Ectodermal cell (in vitro differentiated cells): ENCODE measurements around the gene DIP2C.
"Not testable (repeated sequence)": the region's sequence is repeated elsewhere in the genome, so short reads cannot be mapped to it uniquely, and the experiment has no call there.

ENCODE experiments used
- H3K27ac ChIP-seq: 2 replicates; pipeline ENCODE4 v1.7.0; 2013; ENCODE audit warnings: mild to moderate bottlenecking, low read depth, low read length; ENCODE audit not compliant: insufficient read depth, poor library complexity, severe bottlenecking
- H3K27me3 ChIP-seq: 2 replicates; pipeline ENCODE4 v1.7.0; 2013; ENCODE audit warnings: mild to moderate bottlenecking, low read length; ENCODE audit not compliant: insufficient read depth, control insufficient read depth, poor library complexity, severe bottlenecking
- H3K36me3 ChIP-seq: one replicate; pipeline ENCODE4 v1.7.0; 2013; ENCODE audit warnings: low read length; ENCODE audit not compliant: control insufficient read depth, insufficient read depth
- H3K4me1 ChIP-seq: one replicate; pipeline ENCODE4 v1.7.0; 2013; ENCODE audit warnings: low read length; ENCODE audit not compliant: control insufficient read depth, insufficient read depth
- H3K4me3 ChIP-seq: 2 replicates; pipeline ENCODE4 v1.7.0; 2013; ENCODE audit warnings: low read depth, low read length, control low read depth; ENCODE audit not compliant: insufficient read depth
- H3K9me3 ChIP-seq: 2 replicates; pipeline ENCODE4 v1.7.0; 2013; ENCODE audit warnings: mild to moderate bottlenecking, low read length, moderate library complexity; ENCODE audit not compliant: control insufficient read depth
- WGBS, 2 experiments: methylation state at CpG; one replicate each; pipeline ENCODE4 v1.1.7; 2013; ENCODE audit warnings: missing lambda C conversion rate in 2 of 2; 5-methylcytosine and 5-hydroxymethylcytosine counted together

The DIP2C gene

GRCh38 chr10:635088-635861 lies 54.2 kb downstream of the DIP2C start:
- H3K27me3 ChIP-seq = no peaks in the 10 kb centered on the region
- no peaks in the 10 kb centered on the region for H3K36me3 ChIP-seq
- no peak overlapping the region for H3K4me3 ChIP-seq
- WGBS, 2 experiments = 89 to 90% methylated on average over 25 of the region's 25 CpGs
- no peak overlapping the region for H3K27ac ChIP-seq
- H3K4me1 ChIP-seq = peaks cover 5% of the 10 kb centered on the region
- no peaks in the 10 kb centered on the region for H3K9me3 ChIP-seq

- no peak overlapping the region for H3K4me3 ChIP-seq
- no peaks in the 10 kb centered on the region for H3K36me3 ChIP-seq
- no peak overlapping the region for H3K27ac ChIP-seq
- H3K4me1 ChIP-seq = peaks cover 5% of the 10 kb centered on the region
- no peaks in the 10 kb centered on the region for H3K27me3 ChIP-seq
- WGBS, 2 experiments = 84% methylated on average over 7 of the region's 7 CpGs
- no peaks in the 10 kb centered on the region for H3K9me3 ChIP-seq
Observed at GRCh38 chr10:634256-634655, 55.2 kb downstream of the DIP2C start.

- 94 to 96% methylated on average over 38 to 39 of the region's 39 CpGs for WGBS, 2 experiments
- H3K27ac ChIP-seq = no peak overlapping the region
Observed at GRCh38 chr10:633279-634245, 55.9 kb downstream of the DIP2C start.

GRCh38 chr10:632807-633177 lies 56.7 kb downstream of the DIP2C start:
- 92 to 93% methylated on average over 19 to 21 of the region's 21 CpGs for WGBS, 2 experiments
- not testable (repeated sequence) for H3K9me3 ChIP-seq, H3K27ac ChIP-seq, H3K4me3 ChIP-seq, H3K4me1 ChIP-seq, H3K36me3 ChIP-seq, H3K27me3 ChIP-seq

More at GRCh38 chr10:633279-634245, 55.9 kb downstream of the DIP2C start:
- Histone ChIP-seq H3K27me3 (no peaks in the 10 kb centered on the region), H3K4me1 (peaks cover 5% of the 10 kb centered on the region), H3K4me3 (no peak overlapping the region), H3K9me3 (no peaks in the 10 kb centered on the region), H3K36me3 (no peaks in the 10 kb centered on the region)

GRCh38 chr10:632155-632806 lies 57.2 kb downstream of the DIP2C start:
- 92 to 95% methylated on average over 31 to 38 of the region's 51 CpGs for WGBS, 2 experiments

GRCh38 chr10:631266-631665 lies 58.2 kb downstream of the DIP2C start:
- Histone ChIP-seq H3K4me1 (peaks cover 10% of the 10 kb centered on the region), H3K9me3 (no peaks in the 10 kb centered on the region), H3K27me3 (no peaks in the 10 kb centered on the region), H3K27ac (no peak overlapping the region), H3K4me3 (no peak overlapping the region), H3K36me3 (no peaks in the 10 kb centered on the region)
- WGBS, 2 experiments = 87 to 88% methylated on average over 10 of the region's 11 CpGs

More at GRCh38 chr10:632155-632806, 57.2 kb downstream of the DIP2C start:
- H3K36me3 ChIP-seq, H3K27me3 ChIP-seq, H3K4me3 ChIP-seq, H3K27ac ChIP-seq, H3K4me1 ChIP-seq, H3K9me3 ChIP-seq: not testable (repeated sequence)

GRCh38 chr10:630581-631073 lies 58.8 kb downstream of the DIP2C start:
- H3K27ac ChIP-seq = no peak overlapping the region

GRCh38 chr10:629186-629998 lies 60.1 kb downstream of the DIP2C start:
- WGBS, 2 experiments = 93 to 96% methylated on average over 25 of the region's 25 CpGs

More at GRCh38 chr10:630581-631073, 58.8 kb downstream of the DIP2C start:
- H3K27me3 ChIP-seq = no peaks in the 10 kb centered on the region
- no peak overlapping the region for H3K4me3 ChIP-seq
- 91 to 92% methylated on average over 23 of the region's 23 CpGs for WGBS, 2 experiments
- peaks cover 15% of the 10 kb centered on the region for H3K4me1 ChIP-seq
- H3K36me3 ChIP-seq = no peaks in the 10 kb centered on the region
- no peaks in the 10 kb centered on the region for H3K9me3 ChIP-seq

GRCh38 chr10:628386-629045 lies 61.0 kb downstream of the DIP2C start:
- WGBS, 2 experiments = 96% methylated on average over 19 of the region's 19 CpGs
- peaks cover 34% of the 10 kb centered on the region for H3K4me1 ChIP-seq
- H3K4me3 ChIP-seq = no peak overlapping the region
- peaks cover 6% of the 10 kb centered on the region for H3K27me3 ChIP-seq
- no peak overlapping the region for H3K27ac ChIP-seq
- no peaks in the 10 kb centered on the region for H3K36me3 ChIP-seq
- no peaks in the 10 kb centered on the region for H3K9me3 ChIP-seq

More at GRCh38 chr10:629186-629998, 60.1 kb downstream of the DIP2C start:
- peaks cover 6% of the 10 kb centered on the region for H3K27me3 ChIP-seq
- no peaks in the 10 kb centered on the region for H3K9me3 ChIP-seq
- no peak overlapping the region for H3K27ac ChIP-seq
- H3K36me3 ChIP-seq = no peaks in the 10 kb centered on the region
- H3K4me1 ChIP-seq = peaks cover 28% of the 10 kb centered on the region
- H3K4me3 ChIP-seq = no peak overlapping the region
